Liver (tissue), 3 donors: ENCODE data around the gene SMIM33.
"Not testable (repeated sequence)": the region's sequence is repeated elsewhere in the genome, so short reads cannot be mapped to it uniquely, and the experiment has no call there.

Experiments
- JUND ChIP-seq, 2 donors: IDR thresholded peaks; 2 replicates each; pipeline ENCODE4 v1.6.1; 2016; ENCODE audit warnings: antibody characterized with exemption in 2 of 2
- SP1 ChIP-seq: IDR thresholded peaks from 2 replicates; pipeline ENCODE4 v1.6.1; 2018; ENCODE audit warnings: antibody characterized with exemption, mild to moderate bottlenecking
- TAF1 ChIP-seq: conservative IDR thresholded peaks from 2 replicates; pipeline ENCODE4 v1.6.1; 2016; ENCODE audit warnings: antibody characterized with exemption, mild to moderate bottlenecking
- TF ChIP-seq, protein P1 (sequence below): fragments of 150-350 bp; IDR thresholded peaks from 2 replicates; pipeline ENCODE4 v1.5.1; 2017; ENCODE audit warnings: improper control_type of control experiment, low read depth, low read length; ENCODE audit not compliant: missing input control
- TF ChIP-seq, protein P2 (sequence below): IDR thresholded peaks from 2 replicates; pipeline ENCODE4 v1.6.1; 2016; ENCODE audit warnings: antibody characterized with exemption
- donor health status: healthy.
- donor health status: healthy.

GRCh38 chr5:139440416-139440815 lies 30.4 kb upstream of the SMIM33 start:
- TF ChIP-seq, protein P1, sequence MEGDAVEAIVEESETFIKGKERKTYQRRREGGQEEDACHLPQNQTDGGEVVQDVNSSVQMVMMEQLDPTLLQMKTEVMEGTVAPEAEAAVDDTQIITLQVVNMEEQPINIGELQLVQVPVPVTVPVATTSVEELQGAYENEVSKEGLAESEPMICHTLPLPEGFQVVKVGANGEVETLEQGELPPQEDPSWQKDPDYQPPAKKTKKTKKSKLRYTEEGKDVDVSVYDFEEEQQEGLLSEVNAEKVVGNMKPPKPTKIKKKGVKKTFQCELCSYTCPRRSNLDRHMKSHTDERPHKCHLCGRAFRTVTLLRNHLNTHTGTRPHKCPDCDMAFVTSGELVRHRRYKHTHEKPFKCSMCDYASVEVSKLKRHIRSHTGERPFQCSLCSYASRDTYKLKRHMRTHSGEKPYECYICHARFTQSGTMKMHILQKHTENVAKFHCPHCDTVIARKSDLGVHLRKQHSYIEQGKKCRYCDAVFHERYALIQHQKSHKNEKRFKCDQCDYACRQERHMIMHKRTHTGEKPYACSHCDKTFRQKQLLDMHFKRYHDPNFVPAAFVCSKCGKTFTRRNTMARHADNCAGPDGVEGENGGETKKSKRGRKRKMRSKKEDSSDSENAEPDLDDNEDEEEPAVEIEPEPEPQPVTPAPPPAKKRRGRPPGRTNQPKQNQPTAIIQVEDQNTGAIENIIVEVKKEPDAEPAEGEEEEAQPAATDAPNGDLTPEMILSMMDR: not testable (repeated sequence)
- not testable (repeated sequence) for TF ChIP-seq SP1; TAF1; JUND (IDR thresholded peaks at IDR 0.05)
- TF ChIP-seq, protein P2, sequence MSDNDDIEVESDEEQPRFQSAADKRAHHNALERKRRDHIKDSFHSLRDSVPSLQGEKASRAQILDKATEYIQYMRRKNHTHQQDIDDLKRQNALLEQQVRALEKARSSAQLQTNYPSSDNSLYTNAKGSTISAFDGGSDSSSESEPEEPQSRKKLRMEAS: not testable (repeated sequence)
